Measurements from ENCODE around the gene ZNF619. TPM values are rescaled to one million over a fixed set of nuclear protein-coding genes. Genes with fewer than 3 reads are reported as not detected.

Gene ZNF619
- total and polyA plus RNA-seq, 2 of the 4 experiments (the other 2 are of a cell fraction), result 2.0 to 4.8 TPM

GRCh38 chr3:40470701-40471100, 6.2 kb upstream of the ZNF619 start:
- H3K4me2 ChIP-seq (ENCODE audit: low read depth, low read length), result no peak overlapping the region
- H4K91ac ChIP-seq (ENCODE audit: insufficient read depth, low read depth, low read length), result no peak overlapping the region
- peaks cover 2% of the 10 kb centered on the region; the same call in 1 of the 2 replicates for H3K36me3 ChIP-seq (ENCODE audit: control insufficient read depth, insufficient read depth, low read length)
- in situ Hi-C loops (cut with MboI; ENCODE audit: low sequenced_read_pairs), result no loop called here
- H3K4me1 ChIP-seq (ENCODE audit: control insufficient read depth, insufficient read depth, low read length), result no peaks in the 10 kb centered on the region
- H3K23ac ChIP-seq (ENCODE audit: low read depth, low read length), result no peak overlapping the region
- DNase-seq (no peak), ATAC-seq (ENCODE audit: low read depth) (no peak)
- no peaks in the 10 kb centered on the region for H3K27me3 ChIP-seq (ENCODE audit: control insufficient read depth, insufficient read depth, low read length)
- H2AFZ ChIP-seq (replicated peaks; ENCODE audit: low read length, poor library complexity), result no peak overlapping the region
- WGBS, 2 experiments (ENCODE audit: extremely low coverage in 2 of 2, insufficient read length in 1 of 2), result no CpG with 5 or more reads among the region's 4 CpGs
- POLR2A ChIA-PET (ENCODE audit: unreplicated experiment), result no interaction called here
- H2BK120ac ChIP-seq (ENCODE audit: low read depth, low read length), result no peak overlapping the region
- intact Hi-C loops (cut with micrococcal nuclease), result no loop called here
- no peaks in the 10 kb centered on the region for H4K20me1 ChIP-seq (ENCODE audit: insufficient read depth, low read length)
- H3K9me1 ChIP-seq (ENCODE audit: insufficient read depth, low read length), result no peaks in the 10 kb centered on the region
- BruUV-seq (replicated peaks), result no TSS peak
- no peak overlapping the region for H2BK20ac ChIP-seq (ENCODE audit: low read depth, low read length)
- H3K18ac ChIP-seq (ENCODE audit: low read depth, low read length), result no peak overlapping the region
- no peak overlapping the region for H2AK5ac ChIP-seq (ENCODE audit: low read depth, low read length)
- H3K9ac ChIP-seq (ENCODE audit: low read depth, low read length), result no peak overlapping the region
- H3K9me3 ChIP-seq (ENCODE audit: control insufficient read depth, insufficient read depth, low read length), result no peaks in the 10 kb centered on the region
- no peak overlapping the region for H3K56ac ChIP-seq (ENCODE audit: extremely low read depth, insufficient read depth, low read length)
- H4K8ac ChIP-seq (ENCODE audit: low read depth in 2 of 2, low read length in 2 of 2), result no peak overlapping the region
- dilution Hi-C loops (cut with HindIII; ENCODE audit: low sequenced_read_pairs, unreplicated experiment), result no loop called here
- no peak overlapping the region for H3K27ac ChIP-seq (ENCODE audit: insufficient read depth, low read length)
- H3K4ac ChIP-seq (ENCODE audit: low read depth, low read length), result no peak overlapping the region
- no peak overlapping the region for H3K14ac ChIP-seq (replicated peaks; ENCODE audit: low read depth, low read length)
- no peak overlapping the region for H2BK5ac ChIP-seq (ENCODE audit: low read depth, low read length, poor library complexity, severe bottlenecking)
- CTCF ChIA-PET, result no interaction called here
- no peak overlapping the region for H2BK15ac ChIP-seq (ENCODE audit: low read depth, low read length)
- H2AK9ac ChIP-seq (replicated peaks; ENCODE audit: low read depth, low read length, poor library complexity), result no peak overlapping the region
- H4K5ac ChIP-seq (ENCODE audit: low read depth, low read length), result no peak overlapping the region
- no peak overlapping the region for H3K4me3 ChIP-seq (ENCODE audit: insufficient read depth, low read depth, low read length)
- TF ChIP-seq POLR2A (IDR thresholded peaks at IDR 0.05; ENCODE audit: low read depth, low read length) (no peak), RFX5 (IDR thresholded peaks at IDR 0.05; ENCODE audit: low read depth, low read length) (no peak), SMC3 (IDR thresholded peaks at IDR 0.05; ENCODE audit: low read depth, low read length) (no peak), BHLHE40 (IDR thresholded peaks at IDR 0.05; ENCODE audit: low read depth, low read length) (no peak)
- no peaks in the 10 kb centered on the region for H3K79me1 ChIP-seq (ENCODE audit: low read depth in 1 of 2, low read length in 2 of 2)
